ENCODE results near the gene ZNF276. TPM values are rescaled to one million over a fixed set of nuclear protein-coding genes. Genes with fewer than 3 reads are reported as not detected.

ZNF276 gene
- total and polyA plus RNA-seq, 2 of the 8 experiments (the other 6 are each of a cell fraction or from before 2014, with no cell fraction given) = 6.4 to 9.3 TPM

DNA sequence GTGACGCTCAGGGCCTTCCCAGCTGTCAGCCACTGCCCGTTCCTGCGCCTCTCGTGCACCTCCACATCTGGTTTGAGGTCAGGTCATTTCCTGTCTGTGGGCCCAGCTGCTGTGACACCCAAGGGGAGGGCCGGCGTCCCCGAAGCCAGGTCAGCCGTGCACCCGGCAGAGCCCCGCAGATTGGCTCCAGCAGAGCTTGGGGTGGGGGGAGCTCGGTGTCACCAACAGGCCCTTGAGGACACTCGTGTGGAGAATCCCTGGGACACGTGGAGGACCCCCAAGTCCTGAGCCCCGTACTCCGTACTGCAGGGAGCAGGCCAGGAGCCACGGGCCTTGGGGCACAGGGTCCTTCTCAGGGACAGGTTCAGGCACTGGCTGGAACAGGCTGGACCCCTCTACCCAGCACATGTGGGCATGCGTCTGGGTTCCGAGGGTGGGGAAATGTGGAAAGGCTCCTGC is 24.6 kb upstream of the ZNF276 start:
- ChIA-PET CTCF (ENCODE audit: partially characterized antibody) (interaction anchor here (0.7 to 2.0 kb wide), 5 partner anchors 9 to 131 kb away, joined by 3 to 6 read pairs (median 3); partner anchors contain the start of gene CDK10), POLR2A (ENCODE audit: partially characterized antibody) (interaction anchor here (0.6 to 6.6 kb wide), 8 partner anchors 8 to 220 kb away, joined by 3 to 59 read pairs (median 6); partner anchors contain the start of genes CDK10, CPNE7 and VPS9D1)
- Histone ChIP-seq H3K9ac (replicated peaks in 1 of 4; ENCODE audit: extremely low read depth in 1 of 4, low read depth in 3 of 4, low read length in 3 of 4) (no peak overlapping the region), H3K18ac (ENCODE audit: extremely low read depth, low read length) (no peak overlapping the region), H2AFZ (ENCODE audit: low read length) (no peak overlapping the region), H2BK5ac (ENCODE audit: low read depth, low read length) (no peak overlapping the region), H2BK20ac (ENCODE audit: low read length) (no peak overlapping the region), H2BK15ac (ENCODE audit: low read length) (no peak overlapping the region), H3K23me2 (ENCODE audit: low read depth, low read length) (peaks cover 12% of the 10 kb centered on the region; the same call in 1 of the 2 replicates), H2BK120ac (replicated peaks; ENCODE audit: low read depth, low read length) (no peak overlapping the region), H3K56ac (replicated peaks; ENCODE audit: insufficient read length, low read depth, low read length) (no peak overlapping the region), H3K9me3 (ENCODE audit: insufficient read depth in 2 of 2, low read depth in 1 of 2, low read length in 1 of 2) (no peaks in the 10 kb centered on the region), H3K79me1 (ENCODE audit: low read depth, low read length) (no peaks in the 10 kb centered on the region), H3K27ac (ENCODE audit: low read depth, low read length) (no peak overlapping the region), H2BK12ac (ENCODE audit: low read depth, low read length) (no peak overlapping the region), H4K8ac (ENCODE audit: extremely low read depth, insufficient read depth, low read length) (no peak overlapping the region), H4K20me1 (replicated peaks in 1 of 2; ENCODE audit: control insufficient read depth in 1 of 2, insufficient read depth in 2 of 2, low read length in 2 of 2) (peaks cover 0 to 22% of the 10 kb centered on the region in 2 experiments), H4K91ac (replicated peaks; ENCODE audit: insufficient read length, low read length) (no peak overlapping the region), H3K4me1 (replicated peaks in 1 of 4; ENCODE audit: control insufficient read depth in 3 of 4, insufficient read depth in 4 of 4, low read length in 3 of 4) (peaks cover 0 to 11% (median 5%) of the 10 kb centered on the region in 4 experiments; a peak in 5 of 7 replicates), H2AK5ac (ENCODE audit: low read depth, low read length) (no peak overlapping the region), H3K4me2 (ENCODE audit: insufficient read depth in 1 of 2, low read depth in 2 of 2, low read length in 2 of 2) (no peak overlapping the region), H3K79me2 (ENCODE audit: control insufficient read depth in 1 of 2, insufficient read depth in 2 of 2, low read length in 2 of 2) (no peaks in the 10 kb centered on the region), H3K4me3 (ENCODE audit: extremely low read depth in 1 of 4, insufficient read depth in 2 of 4, low read depth in 3 of 4, low read length in 4 of 4) (no peak overlapping the region), H3K14ac (ENCODE audit: insufficient read length) (no peak overlapping the region), H3K36me3 (ENCODE audit: control insufficient read depth in 2 of 4, insufficient read depth in 4 of 4, low read length in 3 of 4) (peaks cover 3 to 35% (median 11%) of the 10 kb centered on the region in 4 experiments; a peak in 7 of 8 replicates), H3K23ac (ENCODE audit: insufficient read length) (no peak overlapping the region), H4K5ac (ENCODE audit: insufficient read length, low read depth, low read length) (no peak overlapping the region), H3K27me3 (replicated peaks in 1 of 4; ENCODE audit: control insufficient read depth in 3 of 4, extremely low read depth in 1 of 4, insufficient read depth in 3 of 4, low read length in 3 of 4) (no peaks in the 10 kb centered on the region), H3K4ac (replicated peaks; ENCODE audit: insufficient read length, low read depth, low read length) (no peak overlapping the region)
- FAIRE-seq (no peak), DNase-seq (ENCODE audit: low read depth in 1 of 2, low spot score in 2 of 2) (no peak)
- WGBS, 2 experiments (ENCODE audit: extremely low coverage in 1 of 2, insufficient coverage in 1 of 2, insufficient read length in 1 of 2, insufficient replicate concordance in 2 of 2, low coverage in 1 of 2, low lambda C conversion rate in 2 of 2, missing lambda C conversion rate in 1 of 2) = 90% methylated on average over 17 of the region's 18 CpGs; no CpG with 5 or more reads in 1 of the 2 experiments
- TF ChIP-seq SP4 (IDR thresholded peaks at IDR 0.05; ENCODE audit: low read length) (no peak), POLR2AphosphoS5 (IDR thresholded peaks at IDR 0.05; ENCODE audit: low read depth, low read length) (0 out of 2 replicates have a peak, but pooled peaks have one; percentile 22)

Measured in H1 (cell line).